GM12878 (cell line): ENCODE data around the gene SCMH1. TPM values are rescaled to one million over a fixed set of nuclear protein-coding genes. Genes with fewer than 3 reads are reported as not detected.

Experiments
- ATAC-seq: fragments of 200-7000 bp; cut with Tn5 transposase; 3 replicates; pipeline ENCODE4 v1.9.1; 2020; ENCODE audit warnings: mild to moderate bottlenecking, moderate library complexity
- BruUV-seq: library from RNA; stranded (reverse); fragments of 400-500 nt; replicated peaks from 2 replicates; lab custom pipeline; 2021; lab: Mats Ljungman, UMichigan
- CTCF ChIA-PET: fragments of 300-600 bp; sonication (Branson Sonifier 250); formaldehyde crosslinking; extraction: SDS; loops from one replicate; lab custom pipeline; 2021; ENCODE audit warnings: inconsistent platforms; lab: Yijun Ruan, JAX
- POLR2A ChIA-PET: fragments of 350-600 bp; formaldehyde crosslinking; extraction: SDS; loops from one replicate; lab custom pipeline; 2021; ENCODE audit warnings: inconsistent platforms; lab: Charles Lee
- RAD21 ChIA-PET: fragments of 300-600 bp; sonication (Branson Sonifier 250); formaldehyde crosslinking; loops from one replicate; lab custom pipeline; 2023; ENCODE audit warnings: antibody characterized with exemption; ENCODE audit not compliant: unreplicated experiment; lab: Charles Lee
- SMC1A ChIA-PET: fragments of 300-600 bp; sonication (Branson Sonifier 250); formaldehyde crosslinking; loops from one replicate; lab custom pipeline; 2023; ENCODE audit not compliant: unreplicated experiment, uncharacterized antibody; lab: Charles Lee
- DNase-seq: peaks from one replicate; pipeline ENCODE4 v3.0.0-alpha.2; 2011; ENCODE audit warnings: low read depth, low spot score
- FAIRE-seq: peaks from 3 replicates; lab custom pipeline; 2011; peaks lifted over from hg19 to GRCh38; lab: Jason Lieb, UNC
- H2AFZ ChIP-seq: 2 replicates; pipeline ENCODE4 v1.6.0; 2011; ENCODE audit warnings: low read depth, low read length, control low read depth; ENCODE audit not compliant: control insufficient read depth
- H3K27ac ChIP-seq: 2 replicates; pipeline ENCODE4 v1.5.1; 2011; ENCODE audit warnings: control low read depth; ENCODE audit not compliant: control insufficient read depth, insufficient read depth
- H3K27me3 ChIP-seq, 2 experiments: replicated peaks in 1 of 2; 2 replicates each; pipeline versions ENCODE4 v1.6.0 to v1.6.1; 2011; ENCODE audit warnings: low read length in 1 of 2; ENCODE audit not compliant: control insufficient read depth in 2 of 2, insufficient read depth in 2 of 2
- H3K36me3 ChIP-seq, 2 experiments: 2 replicates each; pipeline ENCODE4 v1.5.1; 2011; ENCODE audit warnings: low read length in 1 of 2; ENCODE audit not compliant: control insufficient read depth in 2 of 2, insufficient read depth in 2 of 2
- H3K4me1 ChIP-seq: 2 replicates; pipeline ENCODE4 v1.6.1; 2011; ENCODE audit warnings: mild to moderate bottlenecking, low read length, moderate library complexity, mixed read lengths; ENCODE audit not compliant: control insufficient read depth, insufficient read depth
- H3K4me2 ChIP-seq: 2 replicates; pipeline ENCODE4 v1.6.0; 2011; ENCODE audit warnings: control low read depth; ENCODE audit not compliant: control insufficient read depth, insufficient read depth
- H3K4me3 ChIP-seq: fragments of 200-600 bp; sonication (generic); 2 replicates; pipeline ENCODE4 v1.5.1; 2016
- H3K79me2 ChIP-seq: 2 replicates; pipeline ENCODE4 v1.6.0; 2011; ENCODE audit warnings: low read length; ENCODE audit not compliant: control insufficient read depth, insufficient read depth
- H3K9ac ChIP-seq: 2 replicates; pipeline ENCODE4 v1.8.0; 2011; ENCODE audit warnings: low read length, control low read depth, mixed read lengths; ENCODE audit not compliant: control insufficient read depth, insufficient read depth
- H3K9me3 ChIP-seq: replicated peaks from 3 replicates; pipeline ENCODE4 v1.5.1; 2011; ENCODE audit warnings: mild to moderate bottlenecking, low read length; ENCODE audit not compliant: control insufficient read depth, insufficient read depth
- H4K20me1 ChIP-seq: 2 replicates; pipeline ENCODE4 v1.6.0; 2011; ENCODE audit not compliant: control insufficient read depth, insufficient read depth
- JUND ChIP-seq: IDR thresholded peaks from 2 replicates; pipeline ENCODE4 v1.6.1; 2012; ENCODE audit warnings: low read depth, mild to moderate bottlenecking, low read length, improper control_type of control experiment, moderate library complexity
- KDM1A ChIP-seq: fragments of 200-600 bp; sonication (generic); IDR thresholded peaks from 2 replicates; pipeline ENCODE4 v1.6.1; 2016; ENCODE audit warnings: borderline replicate concordance
- MEF2B ChIP-seq: fragments of 450-650 bp; IDR thresholded peaks from 2 replicates; pipeline ENCODE4 v1.6.1; 2018; ENCODE audit warnings: mild to moderate bottlenecking, moderate library complexity; ENCODE audit not compliant: partially characterized antibody, poor library complexity, severe bottlenecking
- RBBP5 ChIP-seq: fragments of 200-600 bp; sonication (generic); conservative IDR thresholded peaks from 2 replicates; pipeline ENCODE4 v1.6.1; 2016
- SIN3A ChIP-seq: IDR thresholded peaks from 2 replicates; pipeline ENCODE4 v1.6.1; 2012; ENCODE audit warnings: low read depth, low read length, improper control_type of control experiment
- ZNF274 ChIP-seq: IDR thresholded peaks from one replicate; pipeline ENCODE4 v1.8.0; 2011; ENCODE audit not compliant: insufficient read length, insufficient read depth
- WGBS: methylation state at CpG from one replicate; pipeline ENCODE4 v1.1.6; 2016; ENCODE audit warnings: low lambda C conversion rate; ENCODE audit not compliant: insufficient replicate concordance, insufficient coverage; ENCODE audit errors: missing lambda C conversion rate; 5-methylcytosine and 5-hydroxymethylcytosine counted together
- in situ Hi-C: fragments of 300-500 bp; cut with MboI; formaldehyde crosslinking; loops from 9 replicates; pipeline ENCODE4 v1.14.3; 2018; ENCODE audit warnings: mixed read lengths
- intact Hi-C: fragments of 100-400 bp; cut with micrococcal nuclease; formaldehyde crosslinking; loops from one replicate; pipeline ENCODE4 v1.14.2; 2022; ENCODE audit not compliant: unreplicated experiment
- polyA plus RNA-seq, 11 experiments: library from polyadenylated mRNA; depleted of rRNA in 4 of 11; unstranded in 6 of 11; stranded (reverse) in 5 of 11; fragments of >200 nt; fragmentation: Nextera tagmentation in 4 of 11; fragmentation: Illumina TruSeq in 1 of 11; extraction: Ambion mirVana in 4 of 11; extraction: Trizol in 1 of 11; gene quantifications; 1 replicate in 1 of 11; 2 replicates in 10 of 11; pipeline versions ENCODE4 v1.2.1 to v1.2.3, GENCODE V29; 2011 to 2016; ENCODE audit warnings: inconsistent platforms in 2 of 11, missing spikeins in 2 of 11, low read depth in 1 of 11
- total RNA-seq, 4 experiments: library from RNA; depleted of rRNA in 3 of 4; stranded (reverse); fragments of >200 nt in 3 of 4; fragmentation: Illumina TruSeq in 1 of 4; extraction: Trizol in 1 of 4; gene quantifications; 2 replicates each; pipeline versions ENCODE4 v1.2.1 to v1.2.3, GENCODE V29; 2013 to 2021
- TF ChIP-seq, protein P1 (sequence below): IDR thresholded peaks from 2 replicates; pipeline ENCODE4 v1.6.1; 2012; ENCODE audit warnings: improper control_type of control experiment, low read depth, low read length; ENCODE audit not compliant: insufficient replicate concordance

The SCMH1 gene
- total and polyA plus RNA-seq, 10 of the 15 experiments (the other 5 are each of a cell fraction or from before 2014, with no cell fraction given) = 7.5 to 44.1 (median 27.8) TPM

DNA sequence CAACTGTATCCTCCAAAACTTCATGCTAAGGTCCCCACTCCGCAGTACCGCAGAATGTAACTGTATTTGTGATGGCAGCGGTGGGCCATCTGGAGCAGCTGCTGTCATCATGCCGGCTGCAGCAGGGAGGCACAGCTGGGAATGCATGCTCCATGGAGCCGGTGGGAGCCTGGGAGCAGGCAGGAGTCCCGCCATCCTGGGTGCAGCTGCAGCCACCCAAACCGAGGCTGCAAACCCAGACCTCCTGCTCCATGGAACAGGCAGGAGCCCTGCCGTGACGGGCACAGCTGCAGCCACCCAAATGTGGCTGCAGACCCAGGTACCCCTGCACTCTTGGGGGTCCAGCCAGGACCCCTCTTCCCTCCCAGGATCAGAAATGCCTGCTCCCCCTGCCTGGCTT is 80.3 kb downstream of the SCMH1 start:
- Histone ChIP-seq H4K20me1 (no peaks in the 10 kb centered on the region), H2AFZ (no peak overlapping the region), H3K9me3 (no peaks in the 10 kb centered on the region; the same call in 2 of the 3 replicates), H3K4me3 (no peak overlapping the region), H3K36me3 (peaks cover 2 to 3% of the 10 kb centered on the region in 2 experiments; a peak in 1 of 4 replicates), H3K4me1 (no peaks in the 10 kb centered on the region), H3K79me2 (no peaks in the 10 kb centered on the region)
- no peak for DNase-seq
- BruUV-seq = no TSS peak
- POLR2A ChIA-PET = no interaction called here
- in situ Hi-C loops = no loop called here
- TF ChIP-seq SIN3A (no peak), ZNF274 (no peak), MEF2B (no peak), RBBP5 (no peak), JUND (no peak), KDM1A (no peak)
- TF ChIP-seq, protein P1, sequence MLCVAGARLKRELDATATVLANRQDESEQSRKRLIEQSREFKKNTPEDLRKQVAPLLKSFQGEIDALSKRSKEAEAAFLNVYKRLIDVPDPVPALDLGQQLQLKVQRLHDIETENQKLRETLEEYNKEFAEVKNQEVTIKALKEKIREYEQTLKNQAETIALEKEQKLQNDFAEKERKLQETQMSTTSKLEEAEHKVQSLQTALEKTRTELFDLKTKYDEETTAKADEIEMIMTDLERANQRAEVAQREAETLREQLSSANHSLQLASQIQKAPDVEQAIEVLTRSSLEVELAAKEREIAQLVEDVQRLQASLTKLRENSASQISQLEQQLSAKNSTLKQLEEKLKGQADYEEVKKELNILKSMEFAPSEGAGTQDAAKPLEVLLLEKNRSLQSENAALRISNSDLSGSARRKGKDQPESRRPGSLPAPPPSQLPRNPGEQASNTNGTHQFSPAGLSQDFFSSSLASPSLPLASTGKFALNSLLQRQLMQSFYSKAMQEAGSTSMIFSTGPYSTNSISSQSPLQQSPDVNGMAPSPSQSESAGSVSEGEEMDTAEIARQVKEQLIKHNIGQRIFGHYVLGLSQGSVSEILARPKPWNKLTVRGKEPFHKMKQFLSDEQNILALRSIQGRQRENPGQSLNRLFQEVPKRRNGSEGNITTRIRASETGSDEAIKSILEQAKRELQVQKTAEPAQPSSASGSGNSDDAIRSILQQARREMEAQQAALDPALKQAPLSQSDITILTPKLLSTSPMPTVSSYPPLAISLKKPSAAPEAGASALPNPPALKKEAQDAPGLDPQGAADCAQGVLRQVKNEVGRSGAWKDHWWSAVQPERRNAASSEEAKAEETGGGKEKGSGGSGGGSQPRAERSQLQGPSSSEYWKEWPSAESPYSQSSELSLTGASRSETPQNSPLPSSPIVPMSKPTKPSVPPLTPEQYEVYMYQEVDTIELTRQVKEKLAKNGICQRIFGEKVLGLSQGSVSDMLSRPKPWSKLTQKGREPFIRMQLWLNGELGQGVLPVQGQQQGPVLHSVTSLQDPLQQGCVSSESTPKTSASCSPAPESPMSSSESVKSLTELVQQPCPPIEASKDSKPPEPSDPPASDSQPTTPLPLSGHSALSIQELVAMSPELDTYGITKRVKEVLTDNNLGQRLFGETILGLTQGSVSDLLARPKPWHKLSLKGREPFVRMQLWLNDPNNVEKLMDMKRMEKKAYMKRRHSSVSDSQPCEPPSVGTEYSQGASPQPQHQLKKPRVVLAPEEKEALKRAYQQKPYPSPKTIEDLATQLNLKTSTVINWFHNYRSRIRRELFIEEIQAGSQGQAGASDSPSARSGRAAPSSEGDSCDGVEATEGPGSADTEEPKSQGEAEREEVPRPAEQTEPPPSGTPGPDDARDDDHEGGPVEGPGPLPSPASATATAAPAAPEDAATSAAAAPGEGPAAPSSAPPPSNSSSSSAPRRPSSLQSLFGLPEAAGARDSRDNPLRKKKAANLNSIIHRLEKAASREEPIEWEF = no peak
- TF ChIP-seq, all 136 proteins: peak for 0
- CTCF ChIA-PET = no interaction called here
- 93% methylated on average over 9 of the region's 9 CpGs for WGBS
- SMC1A ChIA-PET = no interaction called here
- Histone ChIP-seq H3K27me3 (no peaks in the 10 kb centered on the region), H3K4me2 (no peak overlapping the region), H3K9ac (no peak overlapping the region), H3K27ac (no peak overlapping the region)
- ATAC-seq (no peak), FAIRE-seq (no peak)
- intact Hi-C loops = no loop called here
- RAD21 ChIA-PET = no interaction called here
